ENCODE results near the gene RNU6-9.

The RNU6-9 gene

DNA sequence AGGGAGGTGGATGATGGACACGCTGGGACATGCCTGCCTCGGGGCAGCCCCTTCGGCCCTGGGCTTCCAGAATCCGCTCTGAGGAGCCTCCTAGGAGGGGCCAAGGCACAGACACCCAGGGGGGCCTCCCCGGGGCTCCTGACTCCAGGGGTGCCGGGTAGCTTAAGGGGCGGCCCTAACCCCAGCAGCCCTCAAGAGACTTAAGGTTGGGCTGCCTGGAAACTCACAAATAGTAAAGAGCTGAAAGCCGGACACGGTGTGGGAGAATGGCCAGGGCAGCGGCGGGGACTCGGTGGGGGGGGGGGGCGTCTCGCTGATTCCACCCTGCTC, 40.2 kb downstream of the RNU6-9 start:
- H3K79me2 ChIP-seq (ENCODE audit: low read length) = peaks cover 43% of the 10 kb centered on the region
- no peaks in the 10 kb centered on the region for H3K27me3 ChIP-seq (replicated peaks; ENCODE audit: insufficient read depth, low read length)
- no peak for TF ChIP-seq EZH2phosphoT487 (IDR thresholded peaks at IDR 0.05; ENCODE audit: low read length)
- no peak for TF ChIP-seq EZH2 (optimal IDR thresholded peaks at IDR 0.05; ENCODE audit: low read depth, low read length)
- TF ChIP-seq, protein P1, sequence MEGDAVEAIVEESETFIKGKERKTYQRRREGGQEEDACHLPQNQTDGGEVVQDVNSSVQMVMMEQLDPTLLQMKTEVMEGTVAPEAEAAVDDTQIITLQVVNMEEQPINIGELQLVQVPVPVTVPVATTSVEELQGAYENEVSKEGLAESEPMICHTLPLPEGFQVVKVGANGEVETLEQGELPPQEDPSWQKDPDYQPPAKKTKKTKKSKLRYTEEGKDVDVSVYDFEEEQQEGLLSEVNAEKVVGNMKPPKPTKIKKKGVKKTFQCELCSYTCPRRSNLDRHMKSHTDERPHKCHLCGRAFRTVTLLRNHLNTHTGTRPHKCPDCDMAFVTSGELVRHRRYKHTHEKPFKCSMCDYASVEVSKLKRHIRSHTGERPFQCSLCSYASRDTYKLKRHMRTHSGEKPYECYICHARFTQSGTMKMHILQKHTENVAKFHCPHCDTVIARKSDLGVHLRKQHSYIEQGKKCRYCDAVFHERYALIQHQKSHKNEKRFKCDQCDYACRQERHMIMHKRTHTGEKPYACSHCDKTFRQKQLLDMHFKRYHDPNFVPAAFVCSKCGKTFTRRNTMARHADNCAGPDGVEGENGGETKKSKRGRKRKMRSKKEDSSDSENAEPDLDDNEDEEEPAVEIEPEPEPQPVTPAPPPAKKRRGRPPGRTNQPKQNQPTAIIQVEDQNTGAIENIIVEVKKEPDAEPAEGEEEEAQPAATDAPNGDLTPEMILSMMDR (IDR thresholded peaks at IDR 0.05; ENCODE audit: low read length) = no peak
- no peaks in the 10 kb centered on the region for H3K9me2 ChIP-seq (replicated peaks; ENCODE audit: insufficient read depth, low read length)
- H3K27ac ChIP-seq (ENCODE audit: low read length) = no peak overlapping the region
- H4K20me1 ChIP-seq (ENCODE audit: insufficient read depth, low read length) = no peaks in the 10 kb centered on the region
- H3K9me3 ChIP-seq (replicated peaks; ENCODE audit: insufficient read depth, low read length) = no peaks in the 10 kb centered on the region
- H3K36me3 ChIP-seq (replicated peaks; ENCODE audit: insufficient read depth, low read length) = no peaks in the 10 kb centered on the region
- no peaks in the 10 kb centered on the region for H3K4me1 ChIP-seq (ENCODE audit: low read length)
- no peaks in the 10 kb centered on the region for H3F3A ChIP-seq (ENCODE audit: insufficient read depth, low read length)
- H3K9ac ChIP-seq (ENCODE audit: low read length) = no peak overlapping the region
- H2AFZ ChIP-seq (ENCODE audit: low read length) = no peak overlapping the region
- no peak overlapping the region for H3K4me2 ChIP-seq (ENCODE audit: low read depth, low read length)
- no peak overlapping the region for H3K4me3 ChIP-seq (ENCODE audit: low read length)
- no peak for DNase-seq

DNA sequence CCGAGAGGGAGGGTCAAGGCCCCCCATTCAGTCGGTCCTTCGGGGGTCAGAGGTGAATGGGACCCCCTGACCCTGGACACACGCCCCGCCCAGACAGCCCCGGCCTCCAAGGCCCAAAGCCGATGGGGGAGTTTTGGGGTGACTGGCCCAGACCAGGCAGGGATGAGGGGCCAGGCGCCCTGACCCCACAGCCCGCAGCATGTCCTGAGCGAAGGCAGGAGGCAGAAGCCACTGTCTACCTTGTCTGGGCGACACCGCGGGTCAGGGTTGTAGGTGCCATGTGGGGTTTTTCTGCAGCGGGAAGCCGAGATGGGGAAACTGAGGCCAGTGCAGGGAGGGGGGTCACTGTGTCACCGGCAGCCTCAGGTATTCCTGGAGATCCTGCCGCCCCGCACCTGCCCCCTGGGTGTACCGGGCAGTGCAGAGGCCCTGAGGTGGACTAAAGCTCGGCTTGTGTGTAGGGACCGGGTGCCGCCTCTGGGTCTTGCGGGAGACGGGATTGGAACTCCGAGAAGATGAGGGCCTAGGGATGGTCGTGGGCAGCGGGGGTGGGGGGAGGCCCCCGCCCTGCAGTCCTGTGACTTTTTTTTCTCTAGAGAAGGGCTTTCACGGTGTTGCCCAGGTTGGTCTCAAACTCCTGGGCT, 41.0 kb downstream of the RNU6-9 start:
- Histone ChIP-seq H4K20me1 (ENCODE audit: insufficient read depth, low read length) (no peaks in the 10 kb centered on the region), H3K27ac (ENCODE audit: low read length) (no peak overlapping the region), H3K4me3 (ENCODE audit: low read length) (no peak overlapping the region), H3K4me1 (ENCODE audit: low read length) (no peaks in the 10 kb centered on the region), H3K9me2 (replicated peaks; ENCODE audit: insufficient read depth, low read length) (no peaks in the 10 kb centered on the region), H3K9ac (ENCODE audit: low read length) (no peak overlapping the region), H3K27me3 (replicated peaks; ENCODE audit: insufficient read depth, low read length) (no peaks in the 10 kb centered on the region), H3K9me3 (replicated peaks; ENCODE audit: insufficient read depth, low read length) (no peaks in the 10 kb centered on the region), H3F3A (ENCODE audit: insufficient read depth, low read length) (no peaks in the 10 kb centered on the region), H3K36me3 (replicated peaks; ENCODE audit: insufficient read depth, low read length) (no peaks in the 10 kb centered on the region), H3K79me2 (ENCODE audit: low read length) (peaks cover 44% of the 10 kb centered on the region), H3K4me2 (ENCODE audit: low read depth, low read length) (no peak overlapping the region), H2AFZ (ENCODE audit: low read length) (no peak overlapping the region)
- DNase-seq = no peak
- TF ChIP-seq EZH2 (optimal IDR thresholded peaks at IDR 0.05; ENCODE audit: low read depth, low read length) (no peak), EZH2phosphoT487 (IDR thresholded peaks at IDR 0.05; ENCODE audit: low read length) (no peak)
- TF ChIP-seq, protein P1 (IDR thresholded peaks at IDR 0.05; ENCODE audit: low read length) = no peak

DNA sequence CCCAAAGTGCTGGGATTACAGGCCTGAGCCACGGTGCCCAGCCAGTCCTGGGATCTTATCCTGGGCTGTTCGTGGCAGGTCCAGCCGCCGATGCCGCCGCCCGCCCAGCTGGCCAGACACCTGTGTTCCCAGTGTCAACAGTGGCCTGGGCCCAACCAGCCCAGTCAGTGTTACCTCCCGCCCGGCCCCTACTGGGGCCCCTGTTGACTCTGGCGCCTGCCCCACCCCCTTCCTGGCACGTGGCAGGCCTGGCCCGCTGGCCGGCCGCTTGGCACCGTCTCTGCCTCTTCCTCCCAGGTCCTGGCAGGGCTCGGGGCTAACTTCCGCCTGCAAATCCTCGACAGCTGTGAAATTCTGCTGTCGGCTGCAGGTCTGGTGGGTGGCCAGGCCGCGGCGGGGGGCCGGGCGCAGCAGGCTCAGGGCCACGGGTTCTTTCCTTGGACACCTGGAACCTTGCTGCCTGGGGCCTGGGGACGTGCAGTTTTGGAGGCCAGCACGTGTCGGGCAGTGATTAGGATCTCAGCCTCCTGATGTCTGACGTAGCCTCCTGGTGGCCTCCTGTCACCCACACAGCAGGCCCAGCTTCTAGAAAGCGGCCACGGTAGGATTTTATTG, 41.7 kb downstream of the RNU6-9 start:
- H3K9ac ChIP-seq (ENCODE audit: low read length) = no peak overlapping the region
- no peak for DNase-seq
- no peak for TF ChIP-seq EZH2 (optimal IDR thresholded peaks at IDR 0.05; ENCODE audit: low read depth, low read length)
- no peak for TF ChIP-seq EZH2phosphoT487 (IDR thresholded peaks at IDR 0.05; ENCODE audit: low read length)
- TF ChIP-seq, protein P1 (IDR thresholded peaks at IDR 0.05; ENCODE audit: low read length) = no peak

More for the DNA sequence above, 41.7 kb downstream of the RNU6-9 start:
- no peaks in the 10 kb centered on the region for H4K20me1 ChIP-seq (ENCODE audit: insufficient read depth, low read length)
- no peaks in the 10 kb centered on the region for H3K9me3 ChIP-seq (replicated peaks; ENCODE audit: insufficient read depth, low read length)
- no peaks in the 10 kb centered on the region for H3F3A ChIP-seq (ENCODE audit: insufficient read depth, low read length)
- no peaks in the 10 kb centered on the region for H3K36me3 ChIP-seq (replicated peaks; ENCODE audit: insufficient read depth, low read length)
- H3K27ac ChIP-seq (ENCODE audit: low read length) = no peak overlapping the region
- H3K9me2 ChIP-seq (replicated peaks; ENCODE audit: insufficient read depth, low read length) = no peaks in the 10 kb centered on the region
- no peak overlapping the region for H3K4me2 ChIP-seq (ENCODE audit: low read depth, low read length)
- no peaks in the 10 kb centered on the region for H3K4me1 ChIP-seq (ENCODE audit: low read length)
- H3K27me3 ChIP-seq (replicated peaks; ENCODE audit: insufficient read depth, low read length) = no peaks in the 10 kb centered on the region
- H2AFZ ChIP-seq (ENCODE audit: low read length) = no peak overlapping the region
- no peak overlapping the region for H3K4me3 ChIP-seq (ENCODE audit: low read length)
- H3K79me2 ChIP-seq (ENCODE audit: low read length) = peaks cover 50% of the 10 kb centered on the region
